Dermis blood vessel endothelial cell (primary cell): Measurements from ENCODE around the gene CTNNA1. TPM values are rescaled to one million over a fixed set of nuclear protein-coding genes. Genes with fewer than 3 reads are reported as not detected.
A peak's percentile ranks its signal among the peaks of the same experiment; 100 is the strongest.

Experiments used
- DNase-seq: peaks from one replicate; pipeline ENCODE4 v3.0.0; 2010
- total RNA-seq: library from RNA; depleted of rRNA; stranded (reverse); fragments of >200 nt; gene quantifications from 2 replicates; pipeline ENCODE4 v1.2.3, GENCODE V29; 2014

The CTNNA1 gene
- total RNA-seq, 1 donor from 2014 or later, result 643 TPM

- DNase-seq, result no peak
Measured at GRCh38 chr5:138952962-138953361, 199.7 kb downstream of the CTNNA1 start.

DNA sequence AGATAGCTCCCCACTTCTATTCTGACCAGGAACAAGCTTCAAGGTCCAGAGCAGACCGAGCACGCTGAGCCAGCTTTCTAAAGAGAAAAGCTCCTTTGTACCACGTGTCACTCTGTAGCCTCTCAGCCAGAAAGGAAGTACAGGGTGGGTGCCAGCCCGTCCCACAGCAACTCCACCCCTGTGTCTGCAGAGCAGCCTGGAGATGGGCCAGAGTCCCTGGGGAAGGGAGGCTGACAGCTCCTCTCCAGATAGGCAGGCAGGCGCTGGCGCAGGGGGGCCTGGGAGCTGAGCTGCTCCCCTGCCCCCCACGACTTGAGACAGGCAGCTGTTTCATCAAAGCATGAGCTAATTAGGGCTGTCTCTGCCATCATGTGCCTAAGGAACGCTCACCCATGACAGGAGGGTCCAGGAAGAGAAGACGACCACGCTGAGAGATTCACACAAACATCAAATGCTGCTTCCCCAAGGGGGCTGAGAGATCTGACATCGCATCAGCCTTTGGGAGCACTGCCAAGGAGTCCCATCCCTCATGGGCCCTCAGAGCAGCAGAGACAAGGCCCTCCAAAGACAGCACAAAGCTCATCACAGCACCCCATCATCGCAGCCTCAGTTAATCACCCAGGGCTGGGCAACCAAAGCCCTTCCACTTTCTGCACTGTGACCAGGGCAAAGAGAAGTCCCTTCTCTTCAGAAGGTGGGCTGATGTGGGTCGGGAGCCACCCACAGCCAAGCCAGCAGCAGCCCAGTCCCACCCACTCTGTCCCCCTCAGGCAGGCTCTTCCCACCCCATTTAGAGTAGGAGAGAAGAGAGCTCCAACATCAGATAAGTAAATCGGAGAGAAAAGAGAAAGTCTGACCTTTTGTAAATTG, 200.4 kb downstream of the CTNNA1 start:
- peak; percentile 57 for DNase-seq

DNA sequence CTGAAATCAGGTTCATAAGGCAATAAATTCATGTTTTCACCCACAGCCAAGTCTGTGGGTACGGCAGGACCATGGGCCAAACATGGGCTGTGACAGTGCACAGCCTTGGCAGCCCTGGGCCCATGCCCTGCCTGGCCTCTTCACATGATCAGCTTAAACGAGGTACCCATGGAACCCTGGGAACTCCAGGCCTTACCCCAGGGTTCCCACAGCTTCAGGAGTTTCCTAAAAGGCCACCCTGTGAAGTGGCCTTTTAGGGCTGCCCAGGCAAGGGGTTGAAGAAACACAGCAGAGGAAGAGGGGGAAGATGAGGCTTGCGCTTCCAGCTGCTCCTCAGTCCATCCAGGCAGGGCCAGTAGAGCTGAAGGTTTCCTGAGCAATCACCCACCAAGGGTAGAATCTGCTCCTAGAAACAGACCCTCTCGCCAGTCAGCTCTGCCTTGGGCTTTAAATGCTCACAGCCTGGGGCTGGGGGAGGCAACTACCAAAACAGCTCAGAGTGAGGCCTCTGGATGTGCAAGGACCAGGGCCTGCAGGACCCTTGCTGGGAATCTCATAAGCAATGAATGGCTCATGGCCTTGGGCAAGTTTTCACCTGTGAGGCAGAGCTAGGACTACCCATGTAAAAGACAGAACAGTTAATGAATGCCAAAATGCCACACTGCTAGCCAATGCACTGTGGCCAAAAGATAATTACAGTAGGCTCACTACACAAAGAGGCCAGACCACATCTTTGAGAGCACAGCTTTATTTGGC, 201.2 kb downstream of the CTNNA1 start:
- no peak for DNase-seq

DNA sequence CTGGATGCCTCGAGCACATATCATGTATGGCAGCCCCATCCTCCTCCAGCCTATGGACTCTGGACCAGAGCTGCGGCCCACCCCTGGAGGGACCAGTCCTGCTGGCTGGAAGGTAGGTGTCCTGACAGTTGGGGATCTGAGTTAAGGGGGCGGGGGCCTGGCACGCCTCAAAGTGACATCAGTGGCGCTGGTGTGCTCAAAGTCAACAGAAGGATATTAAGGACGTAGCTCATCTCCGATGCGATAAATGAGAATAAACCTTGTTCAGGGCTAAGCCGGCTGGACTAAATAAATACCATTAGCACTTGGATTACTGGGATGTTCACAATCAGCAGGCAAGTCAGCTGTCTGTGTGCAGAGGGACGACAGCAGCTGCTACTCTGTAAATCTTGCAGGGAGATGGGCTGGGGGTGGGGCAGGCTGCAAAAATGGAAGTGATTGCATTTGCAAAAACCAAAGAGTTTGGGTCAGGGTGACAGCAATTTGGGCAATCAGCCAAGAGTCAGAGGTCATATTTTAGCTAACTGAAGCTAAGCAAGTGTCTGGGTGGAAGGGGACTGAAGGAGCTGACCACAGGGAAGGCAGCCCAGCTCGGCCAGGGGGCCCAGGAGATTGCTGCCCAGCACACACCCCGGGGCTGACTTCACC, 201.9 kb downstream of the CTNNA1 start:
- no peak for DNase-seq

- DNase-seq, result no peak
Measured at GRCh38 chr5:138955671-138956295, 202.6 kb downstream of the CTNNA1 start.

GRCh38 chr5:138956801-138957200, 203.6 kb downstream of the CTNNA1 start:
- DNase-seq, result no peak

- DNase-seq, result no peak
Measured at GRCh38 chr5:138960145-138960692, 207.0 kb downstream of the CTNNA1 start.

DNA sequence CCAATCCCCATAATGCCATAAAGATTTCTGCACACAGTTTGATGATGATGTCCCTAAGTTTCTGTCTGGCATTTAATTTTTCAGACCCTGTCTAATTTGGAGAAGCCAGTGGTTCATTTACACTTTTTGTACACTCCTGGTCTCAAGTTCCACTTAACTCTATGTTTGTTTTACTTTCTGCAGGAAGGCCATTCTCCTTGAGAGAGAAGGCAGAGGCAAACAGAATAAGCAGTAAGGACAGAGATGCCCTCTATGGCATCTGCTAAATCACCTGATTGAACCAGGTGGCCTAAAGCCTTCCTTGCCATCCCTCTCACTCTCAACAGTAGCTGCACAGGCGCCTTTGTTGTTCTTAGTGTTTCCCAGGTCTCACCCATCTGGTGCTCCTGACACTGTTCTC, 208.0 kb downstream of the CTNNA1 start:
- no peak for DNase-seq

GRCh38 chr5:138961729-138962128, 208.5 kb downstream of the CTNNA1 start:
- DNase-seq, result no peak

- DNase-seq, result no peak
Measured at GRCh38 chr5:138962614-138963370, 209.6 kb downstream of the CTNNA1 start.

GRCh38 chr5:138963763-138964371, 210.6 kb downstream of the CTNNA1 start:
- DNase-seq, result no peak

DNA sequence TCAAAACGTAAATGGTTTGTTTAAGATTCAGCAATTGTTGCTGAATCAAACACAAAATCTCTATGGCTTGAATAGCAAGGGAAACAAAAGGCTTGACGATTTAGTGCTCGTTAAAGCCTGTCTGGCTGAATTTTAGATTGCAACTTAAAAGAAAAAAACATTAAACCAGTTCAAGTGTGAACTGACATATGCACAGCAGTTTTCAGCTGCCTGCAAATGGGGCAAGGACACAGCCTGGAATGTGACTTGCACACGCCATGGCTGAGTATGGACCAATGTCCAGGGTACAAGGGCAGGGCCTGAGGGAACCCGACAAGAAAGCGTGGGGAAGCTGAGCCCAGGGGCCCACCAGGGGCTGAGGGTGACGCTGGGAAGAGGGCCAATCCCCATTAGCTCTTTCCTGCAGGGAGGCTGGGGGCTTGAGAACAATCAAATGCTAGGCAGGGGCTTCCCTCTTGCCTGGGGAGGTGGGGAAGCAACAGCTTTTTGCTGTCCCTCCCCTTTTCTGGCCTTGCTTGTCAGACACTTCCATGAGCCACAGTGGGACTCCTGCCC, 211.5 kb downstream of the CTNNA1 start:
- no peak for DNase-seq

DNA sequence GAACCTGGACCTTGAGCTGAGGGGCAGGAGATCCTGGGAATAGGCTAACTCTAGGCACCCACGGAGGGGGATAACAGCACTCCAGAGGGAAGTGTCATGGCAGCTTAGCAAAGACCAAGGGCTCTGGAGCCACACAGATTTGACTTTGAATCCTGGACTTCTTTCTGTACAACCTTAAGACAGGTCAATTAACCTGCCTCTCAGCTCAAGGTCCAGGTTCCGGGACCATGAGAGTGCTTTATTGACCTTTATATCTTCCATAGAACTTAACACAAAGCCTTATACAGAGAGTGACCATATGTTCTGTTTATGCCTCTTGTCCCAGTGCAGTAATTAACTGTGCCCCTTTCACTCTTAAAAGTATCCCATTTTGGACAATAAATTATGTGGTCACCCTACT, 212.4 kb downstream of the CTNNA1 start:
- no peak for DNase-seq

DNA sequence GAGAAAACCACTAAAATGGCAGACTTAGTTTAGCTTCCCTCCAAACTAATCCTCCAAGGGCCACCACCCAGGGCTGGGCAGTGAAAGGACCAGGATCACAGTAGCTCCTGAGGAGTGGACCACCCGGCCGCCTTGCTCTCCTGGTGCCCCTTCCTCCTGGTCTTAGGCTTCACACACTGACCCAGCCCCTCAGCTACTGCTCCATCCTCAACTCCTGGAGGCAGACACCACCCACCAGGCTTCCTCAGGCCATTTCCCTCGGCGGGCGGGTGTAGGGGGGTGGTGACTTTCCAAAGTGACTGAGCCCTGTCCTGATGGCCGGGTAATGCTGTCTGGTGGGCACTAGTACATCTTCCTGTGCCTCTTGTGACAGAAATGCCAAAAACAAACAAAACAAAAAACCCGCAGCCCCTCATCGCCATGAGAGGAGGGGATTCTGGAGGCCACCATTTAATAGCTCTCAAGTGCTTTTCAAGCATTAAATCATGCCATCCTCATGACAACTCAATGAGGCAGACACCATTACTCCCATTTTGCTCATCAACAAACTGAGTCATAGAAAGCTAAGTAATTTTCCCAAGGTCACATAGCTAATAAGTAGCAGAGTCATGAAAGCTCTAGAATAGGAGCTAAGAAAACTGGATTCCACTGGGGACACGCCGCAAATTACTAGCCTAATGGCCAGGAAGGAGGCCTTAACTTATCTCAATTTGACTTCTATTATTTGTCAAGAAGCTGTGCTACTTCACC, 213.2 kb downstream of the CTNNA1 start:
- DNase-seq, result no peak

DNA sequence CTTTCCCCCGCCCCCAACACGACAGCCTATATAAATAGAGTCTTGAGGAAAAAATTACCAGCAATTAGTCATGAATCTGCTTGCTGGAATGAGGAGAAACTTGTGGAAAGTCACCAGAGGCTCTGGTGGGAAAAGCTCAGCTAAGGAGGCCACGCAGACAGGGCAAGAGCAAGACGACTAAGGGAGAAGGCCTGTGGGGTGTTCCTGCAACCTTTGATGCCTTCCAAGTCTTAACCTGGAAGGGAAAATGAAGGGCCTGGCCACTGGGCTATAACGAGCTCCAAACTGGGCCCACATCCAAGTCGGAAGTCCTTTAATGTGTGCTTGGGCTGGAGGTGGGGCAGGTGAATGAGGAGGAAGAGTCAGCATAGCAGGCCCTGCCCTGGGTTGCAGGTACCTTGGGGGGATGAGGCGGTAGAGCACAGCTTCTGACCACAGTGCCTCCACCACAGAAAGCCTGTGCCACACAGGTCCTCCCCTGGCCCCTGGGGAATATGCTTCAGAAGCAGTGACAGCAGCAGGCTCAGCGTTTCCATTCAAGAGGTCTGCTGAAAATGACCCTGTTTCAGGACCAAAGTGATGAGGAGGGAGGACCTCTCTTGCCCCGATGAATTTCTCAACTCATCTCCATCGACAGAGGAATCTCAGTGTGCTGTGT, 214.7 kb downstream of the CTNNA1 start:
- peak; percentile 35 for DNase-seq

GRCh38 chr5:138968601-138969000, 215.4 kb downstream of the CTNNA1 start:
- DNase-seq, result no peak

GRCh38 chr5:138969323-138970002, 216.2 kb downstream of the CTNNA1 start:
- no peak for DNase-seq

DNA sequence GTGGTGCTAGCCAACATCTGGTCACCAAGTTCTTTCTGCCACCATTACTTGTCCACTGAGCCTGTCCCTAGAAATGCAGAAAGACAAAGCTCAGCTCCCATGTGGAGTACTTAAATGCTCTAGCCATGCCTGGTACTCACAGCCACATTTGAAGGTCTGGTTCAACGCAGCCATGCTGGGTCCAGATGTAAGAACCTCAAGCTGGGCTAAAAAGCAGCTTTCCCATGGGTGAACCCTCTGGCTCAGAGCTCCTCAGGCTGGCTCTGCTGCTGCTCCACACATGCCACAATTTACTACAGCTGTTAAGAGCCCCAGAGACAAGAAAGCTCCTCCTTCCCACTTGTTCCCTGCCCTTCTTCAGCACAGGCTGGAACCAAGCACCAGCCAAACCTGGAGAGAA, 219.0 kb downstream of the CTNNA1 start:
- no peak for DNase-seq

DNA sequence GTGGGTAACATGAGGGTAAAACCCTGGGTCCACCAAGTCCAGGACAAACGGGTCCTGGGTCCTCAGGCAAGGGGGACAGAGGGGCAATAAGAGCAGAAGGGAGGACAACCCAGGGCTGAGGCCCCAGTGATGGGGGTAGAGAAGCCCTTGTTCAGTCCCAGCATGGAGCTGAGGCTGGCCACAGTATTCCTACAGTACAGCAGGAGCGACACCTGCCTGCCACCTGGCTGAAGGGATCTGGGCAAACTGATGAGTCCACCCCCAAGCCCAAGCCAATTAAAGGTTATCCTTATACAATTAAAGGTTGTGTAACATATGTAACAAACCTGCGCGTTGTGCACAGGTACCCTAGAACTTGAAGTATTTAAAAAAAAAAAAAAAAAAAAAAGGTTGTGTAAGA, 219.6 kb downstream of the CTNNA1 start:
- DNase-seq, result no peak
